ENCODE measurements around the gene GRID1. TPM values are rescaled to one million over a fixed set of nuclear protein-coding genes. Genes with fewer than 3 reads are reported as not detected.

GRID1 gene
- total RNA-seq, 4 donors from 2014 or later, result 0.40 to 1.9 (median 1.00) TPM

DNA sequence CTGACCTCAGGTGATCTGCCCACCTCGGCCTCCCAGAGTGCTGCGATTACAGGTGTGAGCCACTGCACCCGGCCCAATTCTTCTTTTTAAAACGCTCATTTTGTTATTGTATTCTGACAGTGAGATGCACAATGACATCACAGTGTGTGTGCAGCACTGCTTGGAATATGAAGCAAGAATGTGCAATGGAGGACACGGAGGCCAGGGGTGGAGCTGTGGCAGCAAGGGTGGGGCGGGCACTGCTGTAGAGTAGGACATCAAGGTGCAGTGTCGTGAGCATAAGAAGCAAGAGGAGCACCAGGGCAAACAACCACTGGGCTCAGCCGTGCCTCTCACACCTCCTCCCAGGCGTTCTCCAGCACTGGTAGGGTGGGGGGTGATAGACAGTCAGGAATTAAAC lies 26.8 kb upstream of the GRID1 start:
- no peak for DNase-seq
- Histone ChIP-seq H3K4me3 (no peak overlapping the region), H3K27me3 (peaks cover 25% of the 10 kb centered on the region), H3K36me3 (no peaks in the 10 kb centered on the region), H3K27ac (no peak overlapping the region), H3K9me3 (no peaks in the 10 kb centered on the region), H3K4me1 (peaks cover 0 to 12% (median 10%) of the 10 kb centered on the region in 4 donors)
- no peak for TF ChIP-seq EP300 (IDR thresholded peaks at IDR 0.05; ENCODE audit: low read depth)
- TF ChIP-seq POLR2AphosphoS5 (IDR thresholded peaks at IDR 0.05), result no peak
- TF ChIP-seq, protein P1, sequence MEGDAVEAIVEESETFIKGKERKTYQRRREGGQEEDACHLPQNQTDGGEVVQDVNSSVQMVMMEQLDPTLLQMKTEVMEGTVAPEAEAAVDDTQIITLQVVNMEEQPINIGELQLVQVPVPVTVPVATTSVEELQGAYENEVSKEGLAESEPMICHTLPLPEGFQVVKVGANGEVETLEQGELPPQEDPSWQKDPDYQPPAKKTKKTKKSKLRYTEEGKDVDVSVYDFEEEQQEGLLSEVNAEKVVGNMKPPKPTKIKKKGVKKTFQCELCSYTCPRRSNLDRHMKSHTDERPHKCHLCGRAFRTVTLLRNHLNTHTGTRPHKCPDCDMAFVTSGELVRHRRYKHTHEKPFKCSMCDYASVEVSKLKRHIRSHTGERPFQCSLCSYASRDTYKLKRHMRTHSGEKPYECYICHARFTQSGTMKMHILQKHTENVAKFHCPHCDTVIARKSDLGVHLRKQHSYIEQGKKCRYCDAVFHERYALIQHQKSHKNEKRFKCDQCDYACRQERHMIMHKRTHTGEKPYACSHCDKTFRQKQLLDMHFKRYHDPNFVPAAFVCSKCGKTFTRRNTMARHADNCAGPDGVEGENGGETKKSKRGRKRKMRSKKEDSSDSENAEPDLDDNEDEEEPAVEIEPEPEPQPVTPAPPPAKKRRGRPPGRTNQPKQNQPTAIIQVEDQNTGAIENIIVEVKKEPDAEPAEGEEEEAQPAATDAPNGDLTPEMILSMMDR (IDR thresholded peaks at IDR 0.05), result no peak
- no peak for TF ChIP-seq POLR2A (IDR thresholded peaks at IDR 0.05)
- intact Hi-C loops (cut with DNase I; ENCODE audit: low total_unique reads), result no loop called here
- in situ Hi-C loops (cut with MboI; ENCODE audit: low pct_ligation_motif_present in 1 of 4, low pct_unique_long_range_greater_than_20kb in 1 of 4, low sequenced_read_pairs in 3 of 4), result loop anchor here in 2 of 4 donors (10.0 to 25.0 kb wide), 2 partner anchors 191 to 194 kb away; no protein-coding TSS in a partner anchor
- 67 to 77% methylated on average over 3 to 9 of the region's 9 CpGs for WGBS, 2 donors (ENCODE audit: low coverage in 1 of 2)

DNA sequence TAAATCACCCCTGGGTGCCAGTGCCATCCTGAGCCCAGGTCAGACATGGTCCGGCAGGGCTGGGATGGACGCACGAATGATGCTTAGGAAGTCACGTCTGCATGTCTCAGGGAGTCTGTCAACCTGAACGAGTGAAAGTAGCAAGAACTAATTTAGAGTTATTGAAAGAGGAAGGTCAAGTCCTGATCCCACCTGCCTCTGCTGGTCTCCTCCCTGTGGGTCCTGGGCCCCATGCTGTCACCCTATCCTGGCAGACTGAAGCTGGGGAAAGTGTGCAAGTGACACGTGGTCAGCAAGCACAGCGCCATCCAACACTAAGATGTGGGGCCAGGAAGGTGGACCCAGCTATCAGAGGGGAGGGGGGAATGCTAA lies 26.1 kb upstream of the GRID1 start:
- no peak overlapping the region for H3K4me3 ChIP-seq
- no peaks in the 10 kb centered on the region for H3K36me3 ChIP-seq
- no peak for DNase-seq
- peaks cover 0 to 12% (median 10%) of the 10 kb centered on the region in 4 donors for H3K4me1 ChIP-seq
- no peak for TF ChIP-seq POLR2A (IDR thresholded peaks at IDR 0.05)
- TF ChIP-seq POLR2AphosphoS5 (IDR thresholded peaks at IDR 0.05), result no peak
- TF ChIP-seq, protein P1 (IDR thresholded peaks at IDR 0.05), result no peak
- intact Hi-C loops (cut with DNase I; ENCODE audit: low total_unique reads), result no loop called here
- peaks cover 32% of the 10 kb centered on the region for H3K27me3 ChIP-seq
- no peaks in the 10 kb centered on the region for H3K9me3 ChIP-seq
- 70 to 72% methylated on average over 2 to 7 of the region's 7 CpGs for WGBS, 2 donors (ENCODE audit: low coverage in 1 of 2)
- in situ Hi-C loops (cut with MboI; ENCODE audit: low pct_ligation_motif_present in 1 of 4, low pct_unique_long_range_greater_than_20kb in 1 of 4, low sequenced_read_pairs in 3 of 4), result loop anchor here in 2 of 4 donors (10.0 to 25.0 kb wide), 2 partner anchors 192 to 195 kb away; no protein-coding TSS in a partner anchor
- no peak overlapping the region for H3K27ac ChIP-seq

DNA sequence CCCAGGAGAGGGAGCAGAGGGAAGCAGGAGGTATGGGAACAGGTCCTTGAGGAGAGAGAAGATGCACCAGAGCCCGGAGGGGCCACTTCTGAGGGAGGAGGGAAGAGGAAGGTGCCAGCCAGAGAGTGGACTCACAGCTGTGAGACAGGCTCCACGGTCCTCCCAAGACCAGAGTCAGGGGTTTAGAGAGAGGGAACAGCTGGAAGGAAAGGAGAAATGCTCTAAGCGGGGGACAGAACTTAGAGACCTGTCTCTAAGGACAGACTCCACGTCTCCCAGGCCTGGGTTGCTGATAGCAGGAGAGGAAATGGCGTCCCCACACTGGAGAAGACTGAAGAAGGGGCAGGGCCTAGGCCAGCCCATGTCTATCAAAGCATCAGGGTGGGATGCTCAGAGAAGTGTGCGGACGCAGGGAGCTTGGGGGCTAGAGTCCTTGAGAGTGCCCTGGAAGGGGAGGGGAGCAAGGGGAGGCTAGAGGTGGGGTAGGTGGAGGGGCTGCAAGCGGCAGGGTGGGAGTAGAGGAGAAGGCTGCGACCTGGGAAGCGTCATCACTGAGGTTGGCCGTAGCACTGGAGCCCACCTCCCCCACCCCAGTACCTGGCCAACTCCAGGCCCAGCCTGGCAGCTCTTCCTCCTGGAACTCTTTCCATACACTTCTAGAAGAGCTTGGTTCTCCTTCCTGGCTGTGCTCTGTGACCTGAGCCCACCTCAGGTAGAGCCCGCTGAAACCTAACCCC lies 25.6 kb upstream of the GRID1 start:
- intact Hi-C loops (cut with DNase I; ENCODE audit: low total_unique reads), result no loop called here
- Histone ChIP-seq H3K27me3 (peaks cover 37% of the 10 kb centered on the region), H3K27ac (no peak overlapping the region), H3K9me3 (no peaks in the 10 kb centered on the region), H3K4me3 (no peak overlapping the region), H3K4me1 (peaks cover 0 to 12% (median 10%) of the 10 kb centered on the region in 4 donors), H3K36me3 (no peaks in the 10 kb centered on the region)
- TF ChIP-seq, protein P1 (IDR thresholded peaks at IDR 0.05), result no peak
- no peak for TF ChIP-seq POLR2A (IDR thresholded peaks at IDR 0.05)
- no peak for TF ChIP-seq EP300 (IDR thresholded peaks at IDR 0.05; ENCODE audit: low read depth)
- no peak for TF ChIP-seq POLR2AphosphoS5 (IDR thresholded peaks at IDR 0.05)
- DNase-seq, result no peak
- in situ Hi-C loops (cut with MboI; ENCODE audit: low pct_ligation_motif_present in 1 of 4, low pct_unique_long_range_greater_than_20kb in 1 of 4, low sequenced_read_pairs in 3 of 4), result loop anchor here in 2 of 4 donors (10.0 to 25.0 kb wide), 2 partner anchors 193 to 195 kb away; no protein-coding TSS in a partner anchor
- 75 to 90% methylated on average over 7 to 12 of the region's 12 CpGs for WGBS, 2 donors (ENCODE audit: low coverage in 1 of 2)

DNA sequence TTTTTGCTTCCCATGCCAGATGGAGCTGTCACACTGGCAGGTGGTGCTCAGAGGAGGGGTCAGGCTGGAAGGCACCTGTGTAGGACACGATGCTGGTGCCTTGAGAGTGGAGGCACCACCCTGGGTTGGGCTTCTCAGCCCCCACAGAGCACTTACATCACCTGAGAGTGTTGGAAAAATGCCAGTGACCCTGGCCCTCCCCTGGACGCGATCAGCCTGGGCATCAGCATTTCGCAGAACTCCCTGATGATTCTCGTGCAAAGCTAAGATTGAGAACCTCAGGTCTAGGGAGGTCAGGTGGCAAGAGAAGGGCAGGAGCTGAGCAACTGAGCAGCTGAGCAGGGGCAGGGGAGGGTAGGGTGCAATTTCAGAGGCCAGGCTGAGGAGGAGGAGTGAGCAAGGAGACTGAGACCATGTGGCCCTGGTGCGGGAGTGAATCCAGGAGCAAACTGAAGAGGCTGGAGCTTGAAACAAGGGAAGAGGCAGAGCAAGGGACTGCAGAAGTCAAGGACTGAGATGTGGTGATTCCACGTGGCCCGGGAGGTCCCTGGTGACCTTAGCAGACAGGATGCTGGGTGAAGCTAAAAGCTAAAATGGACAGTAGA lies 24.7 kb upstream of the GRID1 start:
- no peak for DNase-seq
- in situ Hi-C loops (cut with MboI; ENCODE audit: low pct_ligation_motif_present in 1 of 4, low pct_unique_long_range_greater_than_20kb in 1 of 4, low sequenced_read_pairs in 3 of 4), result loop anchor here in 2 of 4 donors (10.0 to 25.0 kb wide), 2 partner anchors 193 to 196 kb away; no protein-coding TSS in a partner anchor
- no peaks in the 10 kb centered on the region for H3K9me3 ChIP-seq
- WGBS, 2 donors (ENCODE audit: low coverage in 1 of 2), result 86 to 100% methylated on average over 3 to 8 of the region's 8 CpGs
- intact Hi-C loops (cut with DNase I; ENCODE audit: low total_unique reads), result no loop called here
- peaks cover 0 to 12% (median 10%) of the 10 kb centered on the region in 4 donors for H3K4me1 ChIP-seq
- TF ChIP-seq POLR2AphosphoS5 (IDR thresholded peaks at IDR 0.05) (no peak), POLR2A (IDR thresholded peaks at IDR 0.05) (no peak), EP300 (IDR thresholded peaks at IDR 0.05; ENCODE audit: low read depth) (no peak)
- TF ChIP-seq, protein P1 (IDR thresholded peaks at IDR 0.05), result no peak
- H3K4me3 ChIP-seq, result no peak overlapping the region
- H3K27me3 ChIP-seq, result peaks cover 44% of the 10 kb centered on the region
- H3K27ac ChIP-seq, result no peak overlapping the region
- H3K36me3 ChIP-seq, result no peaks in the 10 kb centered on the region
